Stimulated activated CD8-positive, alpha-beta memory T cell treated with anti-CD3 and anti-CD28 coated beads, Interleukin-4, amount 100 ng/mL, for 4 hours (primary cell): ENCODE data around the gene CPNE2.
"Not testable (repeated sequence)": the region's sequence is repeated elsewhere in the genome, so short reads cannot be mapped to it uniquely, and the experiment has no call there.

Experiments used
- DNase-seq, 2 donors: peaks; one replicate each; pipeline ENCODE4 v3.0.0-alpha.2; 2020; ENCODE audit warnings: low read depth in 2 of 2, low spot score in 1 of 2

CPNE2 gene

GRCh38 chr16:57098188-57098841, 5.9 kb downstream of the CPNE2 start:
- DNase-seq: no peak

GRCh38 chr16:57099965-57100364, 7.6 kb downstream of the CPNE2 start:
- not testable (repeated sequence) for DNase-seq

- DNase-seq: no peak
These were observed 8.1 kb downstream of the CPNE2 start for GRCh38 chr16:57100445-57100844.

GRCh38 chr16:57102888-57103851, 10.8 kb downstream of the CPNE2 start:
- DNase-seq: no peak

GRCh38 chr16:57104706-57105105, 12.3 kb downstream of the CPNE2 start:
- DNase-seq: no peak

GRCh38 chr16:57105184-57105583, 12.8 kb downstream of the CPNE2 start:
- DNase-seq: no peak

- DNase-seq: no peak
These were observed 14.4 kb downstream of the CPNE2 start for GRCh38 chr16:57106767-57107166.

GRCh38 chr16:57107321-57107922, 15.0 kb downstream of the CPNE2 start:
- no peak for DNase-seq

GRCh38 chr16:57108432-57108831, 16.0 kb downstream of the CPNE2 start:
- no peak for DNase-seq

GRCh38 chr16:57109259-57110105, 17.1 kb downstream of the CPNE2 start:
- DNase-seq: not testable (repeated sequence)

GRCh38 chr16:57110937-57111336, 18.6 kb downstream of the CPNE2 start:
- no peak for DNase-seq

GRCh38 chr16:57111420-57111819, 19.0 kb downstream of the CPNE2 start:
- no peak for DNase-seq

- no peak for DNase-seq
These were observed 20.1 kb downstream of the CPNE2 start for GRCh38 chr16:57112403-57113041.

GRCh38 chr16:57113042-57113453, 20.7 kb downstream of the CPNE2 start:
- DNase-seq: no peak

- DNase-seq: no peak
These were observed 21.3 kb downstream of the CPNE2 start for GRCh38 chr16:57113664-57114063.

GRCh38 chr16:57115168-57115513, 22.8 kb downstream of the CPNE2 start:
- DNase-seq: no peak

- DNase-seq: no peak
These were observed 23.3 kb downstream of the CPNE2 start for GRCh38 chr16:57115514-57116182.

GRCh38 chr16:57118461-57119084, 26.2 kb downstream of the CPNE2 start:
- DNase-seq: no peak

- DNase-seq: no peak
These were observed 31.0 kb downstream of the CPNE2 start for GRCh38 chr16:57123216-57123973.
